SK-N-MC (cell line): Measurements from ENCODE around the gene EXOC3L2.
"Not testable (repeated sequence)": the region's sequence is repeated elsewhere in the genome, so short reads cannot be mapped to it uniquely, and the experiment has no call there.

Experiments used
- DNase-seq: peaks from one replicate; pipeline ENCODE4 v3.0.0-alpha.2; 2011; ENCODE audit warnings: low read depth, low spot score
- H3K27ac ChIP-seq: fragments of 200-600 bp; sonication (generic); 2 replicates; pipeline ENCODE4 v1.5.1; 2016; ENCODE audit warnings: mixed run types
- H3K36me3 ChIP-seq: fragments of 200-600 bp; sonication (generic); 2 replicates; pipeline ENCODE4 v1.6.1; 2017; ENCODE audit warnings: antibody characterized with exemption, low read length, mixed read lengths; ENCODE audit not compliant: insufficient read depth
- H3K4me3 ChIP-seq: fragments of 200-600 bp; sonication (generic); 2 replicates; pipeline ENCODE4 v1.5.1; 2016
- H3K9ac ChIP-seq: fragments of 200-600 bp; sonication (generic); 2 replicates; pipeline ENCODE4 v1.8.0; 2017; ENCODE audit warnings: mixed run types, mixed read lengths; ENCODE audit not compliant: insufficient read length
- H3K9me3 ChIP-seq: fragments of 200-600 bp; sonication (generic); 2 replicates; pipeline ENCODE4 v1.6.1; 2017; ENCODE audit warnings: low read depth, mild to moderate bottlenecking, antibody characterized with exemption, low read length, moderate library complexity, mixed read lengths
- EZH2 ChIP-seq: fragments of 200-600 bp; sonication (generic); IDR thresholded peaks from one replicate; pipeline ENCODE4 v1.6.1; 2017; ENCODE audit warnings: antibody characterized with exemption
- FOXP2 ChIP-seq: optimal IDR thresholded peaks from 2 replicates; pipeline ENCODE3; 2011; ENCODE audit warnings: mild to moderate bottlenecking, moderate library complexity; ENCODE audit not compliant: insufficient read depth; ENCODE audit errors: extremely low read length, control extremely low read depth
- POLR2AphosphoS5 ChIP-seq: IDR thresholded peaks from 2 replicates; pipeline ENCODE4 v1.6.1; 2012; ENCODE audit warnings: mild to moderate bottlenecking, low read depth, low read length, borderline replicate concordance

EXOC3L2 gene

GRCh38 chr19:45243144-45243732, 2.0 kb downstream of the EXOC3L2 start:
- H3K4me3 ChIP-seq, result no peak overlapping the region

DNA sequence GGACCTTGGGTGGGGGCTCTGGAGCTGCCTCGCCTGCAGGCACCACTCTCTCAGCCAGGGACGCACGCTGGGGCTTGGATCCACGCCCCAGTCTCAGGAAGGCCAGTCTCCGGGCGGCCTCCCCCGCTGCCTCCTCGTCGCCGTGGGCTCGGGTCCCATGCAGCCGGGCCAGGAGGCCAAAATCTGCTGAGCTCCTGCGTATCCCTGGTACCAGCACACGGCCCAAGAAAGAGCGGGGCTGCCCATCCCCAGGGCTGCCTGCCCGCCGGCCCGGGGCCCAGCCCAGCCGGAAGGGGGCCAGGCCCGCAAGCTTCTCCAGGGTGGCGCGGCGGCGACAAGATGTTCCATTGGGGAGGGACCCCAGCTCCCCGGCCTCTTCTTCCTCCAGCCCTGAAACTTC, 6.7 kb downstream of the EXOC3L2 start:
- H3K4me3 ChIP-seq, result no peak overlapping the region
- no peak overlapping the region for H3K9ac ChIP-seq
- DNase-seq, result no peak
- TF ChIP-seq EZH2, result no peak
- no peak for TF ChIP-seq POLR2AphosphoS5
- no peak for TF ChIP-seq FOXP2
- H3K9me3 ChIP-seq, result no peaks in the 10 kb centered on the region
- no peaks in the 10 kb centered on the region for H3K36me3 ChIP-seq
- no peak overlapping the region for H3K27ac ChIP-seq

More at GRCh38 chr19:45243144-45243732, 2.0 kb downstream of the EXOC3L2 start:
- Histone ChIP-seq H3K9me3 (no peaks in the 10 kb centered on the region), H3K9ac (no peak overlapping the region), H3K36me3 (no peaks in the 10 kb centered on the region), H3K27ac (no peak overlapping the region)
- TF ChIP-seq FOXP2 (no peak), POLR2AphosphoS5 (no peak), EZH2 (no peak)
- DNase-seq, result no peak

DNA sequence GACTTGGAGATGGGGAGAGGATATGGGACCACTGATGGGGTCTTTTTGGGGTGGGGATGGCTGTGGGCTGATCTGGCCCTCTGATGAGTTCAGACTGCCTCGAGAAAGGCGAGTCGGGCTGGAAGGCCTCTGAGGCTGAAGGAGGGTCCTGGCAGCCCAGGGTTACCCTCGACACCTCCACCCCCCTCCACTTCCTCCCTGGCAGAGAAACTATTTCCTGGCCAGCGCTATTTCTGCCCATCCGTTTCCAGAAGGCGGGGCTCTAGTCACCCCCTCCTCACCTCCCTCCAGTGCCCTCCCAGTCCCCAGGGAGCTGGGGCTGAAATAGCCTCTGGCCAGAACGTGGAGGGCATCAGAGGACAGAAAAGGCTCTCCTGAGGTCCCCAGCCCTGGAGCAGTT, 9.7 kb downstream of the EXOC3L2 start:
- no peaks in the 10 kb centered on the region for H3K36me3 ChIP-seq
- no peak overlapping the region for H3K4me3 ChIP-seq
- no peak for DNase-seq
- no peak overlapping the region for H3K27ac ChIP-seq
- TF ChIP-seq POLR2AphosphoS5 (no peak), EZH2 (no peak), FOXP2 (no peak)
- no peak overlapping the region for H3K9ac ChIP-seq
- no peaks in the 10 kb centered on the region for H3K9me3 ChIP-seq

DNA sequence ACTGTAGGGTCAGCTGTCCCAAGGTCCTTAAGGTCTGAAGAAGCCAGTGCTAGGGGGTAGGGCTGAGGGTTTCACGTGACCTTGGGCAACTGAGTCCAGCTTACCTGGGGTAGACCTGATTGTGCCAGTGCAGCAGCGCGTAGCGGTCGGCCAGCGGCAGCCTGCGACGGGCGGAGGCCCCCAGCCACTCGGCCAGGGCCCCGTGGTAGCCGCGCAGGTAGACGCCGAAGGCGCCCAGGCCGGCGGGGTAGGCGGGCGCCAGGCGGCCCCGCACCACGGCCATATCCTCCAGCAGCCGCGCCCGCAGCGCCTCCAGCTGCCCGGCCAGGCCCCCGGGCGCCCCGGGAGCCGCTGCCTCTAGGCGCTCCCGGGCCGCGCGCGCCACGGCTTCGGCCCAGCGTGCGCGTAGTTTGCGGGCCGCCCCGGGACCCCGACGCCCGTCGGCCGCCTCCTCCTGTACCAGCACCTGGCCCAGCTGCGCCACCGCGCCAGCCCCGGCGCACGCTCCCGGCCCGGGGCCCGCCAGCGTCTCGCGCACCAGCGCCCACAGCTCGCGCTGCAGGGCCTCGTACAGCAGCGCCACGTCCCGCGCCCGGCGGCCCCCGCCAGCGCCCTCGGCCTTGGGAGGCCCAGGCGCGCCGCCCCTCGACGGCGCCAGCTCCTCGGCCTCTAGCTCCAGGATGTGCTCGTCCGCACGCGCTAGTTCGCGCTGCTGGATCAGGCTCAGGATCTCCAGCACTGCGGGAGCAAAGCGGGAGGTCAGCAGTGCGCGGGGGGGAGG, 10.9 kb downstream of the EXOC3L2 start:
- Histone ChIP-seq H3K9ac (no peak overlapping the region), H3K36me3 (no peaks in the 10 kb centered on the region), H3K4me3 (no peak overlapping the region), H3K9me3 (no peaks in the 10 kb centered on the region), H3K27ac (no peak overlapping the region)
- TF ChIP-seq EZH2 (no peak), FOXP2 (no peak), POLR2AphosphoS5 (no peak)
- no peak for DNase-seq

DNA sequence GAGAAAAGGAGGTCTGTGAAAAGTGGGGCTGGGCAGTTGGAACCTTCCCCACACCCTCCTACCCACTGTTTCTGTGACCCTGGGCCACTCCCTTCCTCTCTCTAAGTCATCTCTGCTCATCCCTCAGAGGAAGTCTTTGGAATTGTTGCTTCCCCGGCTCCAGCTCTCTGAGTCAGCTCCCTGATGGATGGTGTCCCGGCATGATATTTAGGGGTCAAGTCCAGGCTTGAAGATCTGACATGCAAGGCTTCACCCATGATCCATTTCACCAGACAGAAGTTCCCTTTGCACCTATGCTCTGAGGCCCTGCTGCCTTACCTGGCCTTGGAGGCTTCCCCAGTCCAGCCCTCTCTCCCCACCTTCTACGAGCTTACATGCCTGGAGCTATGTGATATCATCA, 13.3 kb downstream of the EXOC3L2 start:
- DNase-seq, result no peak
- Histone ChIP-seq H3K9me3 (no peaks in the 10 kb centered on the region), H3K4me3 (no peak overlapping the region), H3K9ac (no peak overlapping the region), H3K36me3 (no peaks in the 10 kb centered on the region), H3K27ac (no peak overlapping the region)
- TF ChIP-seq POLR2AphosphoS5 (no peak), EZH2 (no peak), FOXP2 (no peak)

DNA sequence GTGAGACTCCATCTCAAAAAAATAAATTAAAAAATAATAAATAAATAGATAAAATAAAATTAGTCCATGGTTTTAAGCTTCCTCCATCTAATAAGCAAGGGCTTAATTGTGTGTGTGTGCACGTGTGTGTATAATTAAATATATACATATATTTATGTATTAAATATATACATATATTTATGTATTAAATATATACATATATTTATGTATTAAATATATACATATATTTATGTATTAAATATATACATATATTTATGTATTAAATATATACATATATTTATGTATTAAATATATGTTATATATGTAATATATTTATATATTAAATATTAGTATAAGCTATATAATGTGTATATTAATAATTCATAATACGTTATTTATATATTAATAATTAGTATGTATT, 16.2 kb downstream of the EXOC3L2 start:
- not testable (repeated sequence) for H3K9me3 ChIP-seq, DNase-seq, H3K36me3 ChIP-seq, H3K4me3 ChIP-seq, H3K27ac ChIP-seq, H3K9ac ChIP-seq

DNA sequence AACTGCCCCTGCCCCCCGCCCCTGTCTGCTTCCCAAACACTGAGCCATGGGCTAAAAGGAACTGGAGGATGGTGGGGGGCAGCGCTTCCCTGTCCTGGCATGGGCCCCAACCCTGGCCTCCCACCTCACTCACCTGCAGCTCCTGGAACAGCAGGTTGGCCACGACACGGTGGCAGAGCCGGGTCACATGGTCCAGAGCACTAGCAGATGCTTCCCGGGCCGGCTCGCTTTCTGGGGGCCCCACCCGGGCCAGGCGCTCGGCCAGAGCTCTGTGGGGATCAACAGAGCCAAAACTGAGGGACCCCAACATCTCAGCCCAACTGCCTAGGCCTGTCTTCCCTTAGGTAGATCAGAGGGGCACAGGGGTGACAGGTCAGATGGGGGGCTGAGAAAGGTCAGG, 20.6 kb downstream of the EXOC3L2 start:
- TF ChIP-seq FOXP2 (no peak), EZH2 (no peak), POLR2AphosphoS5 (no peak)

DNA sequence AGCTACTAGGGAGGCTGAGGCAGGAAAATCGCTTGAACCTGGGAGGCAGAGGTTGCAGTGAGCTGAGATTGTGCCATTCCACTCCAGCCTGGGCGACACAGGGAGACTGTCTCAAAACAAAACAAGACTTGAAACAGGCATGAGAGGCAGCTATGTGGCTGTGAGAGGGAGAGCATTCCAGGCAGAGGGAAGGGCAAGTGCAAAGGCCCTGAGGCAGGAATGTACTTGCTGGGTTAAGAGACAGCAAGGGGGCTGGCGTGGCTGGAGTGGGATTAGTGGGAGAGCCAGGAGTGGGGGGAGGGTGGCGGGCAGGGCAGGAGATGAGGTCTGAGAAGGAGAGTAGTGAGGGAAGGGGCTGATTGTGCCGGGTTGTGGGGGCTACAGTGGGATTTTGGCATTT, 21.3 kb downstream of the EXOC3L2 start:
- H3K9ac ChIP-seq, result no peak overlapping the region
- TF ChIP-seq EZH2 (no peak), POLR2AphosphoS5 (no peak), FOXP2 (no peak)
- no peak overlapping the region for H3K4me3 ChIP-seq
- no peaks in the 10 kb centered on the region for H3K36me3 ChIP-seq
- no peaks in the 10 kb centered on the region for H3K9me3 ChIP-seq
- no peak overlapping the region for H3K27ac ChIP-seq
- no peak for DNase-seq

More for the DNA sequence above, 20.6 kb downstream of the EXOC3L2 start:
- Histone ChIP-seq H3K9ac (no peak overlapping the region), H3K36me3 (no peaks in the 10 kb centered on the region), H3K4me3 (no peak overlapping the region), H3K27ac (no peak overlapping the region), H3K9me3 (no peaks in the 10 kb centered on the region)
- no peak for DNase-seq

- H3K9me3 ChIP-seq, result no peaks in the 10 kb centered on the region
- no peak for DNase-seq
- no peak for TF ChIP-seq EZH2
- TF ChIP-seq FOXP2, result no peak
- TF ChIP-seq POLR2AphosphoS5, result no peak
- no peaks in the 10 kb centered on the region for H3K36me3 ChIP-seq
- no peak overlapping the region for H3K4me3 ChIP-seq
- H3K9ac ChIP-seq, result no peak overlapping the region
- no peak overlapping the region for H3K27ac ChIP-seq
Measured at GRCh38 chr19:45222724-45223123, 22.5 kb downstream of the EXOC3L2 start.
